ENCODE measurements around the gene CSPG4.
"Not testable (repeated sequence)": the region's sequence is repeated elsewhere in the genome, so short reads cannot be mapped to it uniquely, and the experiment has no call there.

Gene CSPG4

DNA sequence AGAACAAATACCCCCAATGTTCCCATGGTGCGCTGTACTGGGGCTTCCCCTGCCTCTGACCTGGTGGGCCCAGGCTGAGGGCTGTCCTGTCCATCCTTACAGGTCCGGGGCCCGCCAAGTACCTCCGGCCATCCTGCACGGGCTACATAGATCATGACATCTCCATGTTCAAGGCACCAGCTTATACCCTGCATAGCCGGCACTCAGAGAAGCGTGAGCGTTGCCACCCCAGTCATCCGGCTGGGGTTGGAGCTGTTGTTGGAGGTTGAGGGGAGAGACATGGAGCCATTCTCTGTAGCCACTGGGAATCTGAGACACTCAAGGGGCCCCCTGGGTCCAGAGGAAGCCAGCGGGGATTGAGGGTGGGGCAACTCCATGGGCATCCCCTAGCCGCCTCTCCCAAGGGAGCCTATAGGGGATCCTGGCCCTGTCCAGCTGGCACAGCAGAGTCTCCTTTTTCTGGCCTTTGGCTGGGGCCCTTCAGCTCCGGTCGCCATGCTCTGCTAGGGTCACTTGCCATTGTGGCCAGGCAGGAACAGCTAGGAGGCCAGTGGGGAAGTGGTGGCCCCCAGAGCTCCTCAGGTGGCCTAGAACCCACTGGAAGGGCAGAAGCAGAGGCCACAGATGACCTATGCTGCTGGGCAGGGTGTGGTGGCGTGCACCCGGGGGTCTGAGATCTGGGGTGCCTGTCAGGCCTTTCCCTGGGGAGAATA lies 12.5 kb upstream of the CSPG4 start:
- no peak for DNase-seq (ENCODE audit: extremely low read depth in 1 of 2, low read depth in 1 of 2)

DNA sequence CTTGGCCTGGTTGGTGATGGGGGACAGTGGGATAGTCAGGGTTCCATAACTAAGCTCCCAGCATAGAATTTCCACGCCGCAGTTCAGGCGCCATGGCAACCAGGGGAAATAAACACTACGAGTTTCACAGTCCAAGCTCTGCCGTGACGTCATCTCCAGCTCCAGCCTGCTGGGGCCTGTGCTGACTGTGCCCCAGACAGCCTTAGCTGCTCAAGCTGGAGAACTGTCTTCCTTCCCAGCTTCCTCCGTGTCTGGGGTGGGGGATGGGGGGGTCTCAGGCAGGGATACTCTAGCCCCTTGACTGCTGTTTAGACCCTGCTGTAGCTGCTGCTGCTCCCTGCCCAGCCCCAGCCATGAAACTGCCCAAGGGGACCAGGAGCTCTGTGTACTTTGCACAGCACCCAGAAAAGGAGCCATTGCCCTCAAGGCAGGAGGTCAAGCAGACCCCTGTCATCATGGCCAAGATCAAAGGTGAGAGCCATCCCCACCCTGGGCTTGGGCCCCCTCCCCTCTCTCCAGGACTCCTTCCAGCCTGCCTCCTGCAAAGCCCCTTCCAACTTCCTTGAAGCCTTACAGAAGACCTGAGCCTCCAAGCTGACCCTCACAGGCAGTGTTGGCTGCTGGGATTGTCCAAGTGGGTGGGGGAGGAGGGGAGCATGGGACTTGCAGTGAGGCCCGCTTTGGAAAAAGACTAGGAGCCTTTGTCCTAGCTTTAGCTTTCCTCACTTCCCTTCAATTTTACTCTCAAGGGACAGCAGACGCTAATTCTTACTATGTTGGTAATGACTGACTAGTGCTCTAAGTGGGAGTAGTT lies 11.4 kb upstream of the CSPG4 start:
- peak in 1 of 2 donors; percentile 30 for DNase-seq (ENCODE audit: extremely low read depth in 1 of 2, low read depth in 1 of 2)

DNA sequence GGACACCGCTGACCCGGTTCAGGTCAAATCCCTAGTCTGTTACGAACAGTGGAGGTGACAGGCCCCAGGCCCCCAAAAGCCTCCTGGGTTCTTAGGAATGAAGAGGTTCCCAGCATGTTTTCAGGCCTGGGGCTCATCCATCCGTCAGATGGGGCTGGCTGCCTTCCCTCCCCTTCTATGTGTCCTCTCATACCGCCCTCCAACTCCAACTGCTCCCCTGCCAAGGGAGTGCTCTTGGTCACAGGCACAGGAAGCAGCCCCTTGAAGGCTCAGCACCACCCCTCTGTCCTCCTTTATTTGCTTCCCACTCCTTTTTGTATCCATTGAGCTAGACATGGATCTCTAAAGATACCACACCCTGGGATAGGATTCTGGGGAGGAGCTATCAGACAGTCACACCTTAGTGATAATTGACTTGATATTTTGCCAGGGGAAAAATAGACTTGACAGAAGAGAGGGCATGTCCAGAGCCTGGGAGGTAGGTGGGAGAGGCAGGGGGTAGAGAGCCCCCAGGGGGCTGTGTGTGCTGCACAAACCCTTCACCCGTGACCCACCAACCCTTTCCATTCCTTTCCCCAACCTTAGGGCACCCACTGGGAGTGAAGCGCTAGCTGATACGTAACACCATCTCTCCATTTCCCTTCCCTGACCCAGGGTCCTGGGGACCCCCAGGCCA lies 10.7 kb upstream of the CSPG4 start:
- DNase-seq (ENCODE audit: extremely low read depth in 1 of 2, low read depth in 1 of 2) = no peak

DNA sequence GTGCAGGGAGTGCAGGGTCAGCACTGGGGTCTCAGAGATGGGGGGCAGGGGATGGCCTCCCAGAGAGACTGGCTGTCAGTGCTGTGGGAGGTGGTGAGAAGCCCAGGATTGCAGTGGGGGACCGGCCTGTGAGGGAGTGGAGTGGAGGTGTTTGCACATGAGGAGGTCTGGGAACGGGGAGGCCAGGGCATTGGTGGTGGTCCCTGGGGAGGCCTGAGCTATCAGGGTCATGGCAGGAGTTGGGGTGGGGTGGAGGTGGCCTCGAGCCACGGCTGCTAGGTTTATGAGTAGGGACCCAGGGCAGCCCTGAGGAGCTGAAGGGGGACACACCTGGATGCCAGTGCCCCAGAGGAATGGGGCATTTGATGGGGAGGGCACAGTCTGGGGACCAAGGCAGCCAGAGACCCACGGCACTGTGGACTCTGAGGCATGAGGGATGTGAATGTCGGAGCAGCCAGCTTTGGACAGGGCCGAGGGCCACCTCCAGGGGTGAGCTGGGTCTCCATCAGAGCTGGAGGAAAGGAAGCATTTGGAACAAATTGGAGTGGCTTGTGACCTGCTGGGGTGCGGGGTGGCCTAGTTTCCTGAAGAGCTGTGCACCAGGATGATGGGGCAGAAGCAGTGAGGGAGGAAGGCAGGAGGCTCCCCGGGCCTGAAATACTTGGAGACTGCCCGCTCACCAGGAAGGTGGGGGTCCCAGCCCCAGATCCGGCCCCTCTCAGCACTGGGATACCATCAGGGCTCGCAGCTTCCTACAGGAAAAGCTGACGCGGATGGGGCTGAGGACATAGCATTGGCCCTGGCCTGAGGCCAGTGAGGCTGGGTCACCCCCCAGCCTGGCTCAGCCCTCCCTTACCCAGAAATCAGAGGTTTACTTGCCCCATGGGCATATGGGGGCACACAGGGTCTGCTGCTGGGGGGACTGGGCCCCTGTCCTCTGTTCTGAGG lies 9.5 kb upstream of the CSPG4 start:
- DNase-seq (ENCODE audit: extremely low read depth in 1 of 2, low read depth in 1 of 2) = no peak

DNA sequence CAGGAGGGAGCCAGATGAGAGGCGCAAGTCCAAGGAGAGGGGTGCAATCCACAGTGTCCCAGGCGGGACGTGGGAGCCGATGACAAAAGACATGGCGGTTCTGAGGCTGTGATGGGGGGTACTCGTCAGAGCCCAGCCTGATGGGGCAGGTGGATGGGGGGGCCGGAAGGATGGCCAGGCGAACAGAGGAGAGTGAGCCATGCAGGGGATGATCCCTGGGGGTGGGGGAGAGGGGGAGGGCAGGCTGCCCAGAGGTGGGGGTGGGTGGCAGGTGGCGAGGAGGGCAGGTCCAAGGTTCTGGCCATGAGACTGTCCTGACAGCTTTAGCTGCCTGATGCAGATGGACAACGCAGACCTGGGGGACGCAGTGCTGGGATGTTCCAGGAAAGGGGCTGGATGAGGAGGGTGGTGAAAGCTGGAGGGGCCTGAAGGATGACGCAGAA lies 8.9 kb upstream of the CSPG4 start:
- DNase-seq (ENCODE audit: extremely low read depth in 1 of 2, low read depth in 1 of 2) = no peak

DNA sequence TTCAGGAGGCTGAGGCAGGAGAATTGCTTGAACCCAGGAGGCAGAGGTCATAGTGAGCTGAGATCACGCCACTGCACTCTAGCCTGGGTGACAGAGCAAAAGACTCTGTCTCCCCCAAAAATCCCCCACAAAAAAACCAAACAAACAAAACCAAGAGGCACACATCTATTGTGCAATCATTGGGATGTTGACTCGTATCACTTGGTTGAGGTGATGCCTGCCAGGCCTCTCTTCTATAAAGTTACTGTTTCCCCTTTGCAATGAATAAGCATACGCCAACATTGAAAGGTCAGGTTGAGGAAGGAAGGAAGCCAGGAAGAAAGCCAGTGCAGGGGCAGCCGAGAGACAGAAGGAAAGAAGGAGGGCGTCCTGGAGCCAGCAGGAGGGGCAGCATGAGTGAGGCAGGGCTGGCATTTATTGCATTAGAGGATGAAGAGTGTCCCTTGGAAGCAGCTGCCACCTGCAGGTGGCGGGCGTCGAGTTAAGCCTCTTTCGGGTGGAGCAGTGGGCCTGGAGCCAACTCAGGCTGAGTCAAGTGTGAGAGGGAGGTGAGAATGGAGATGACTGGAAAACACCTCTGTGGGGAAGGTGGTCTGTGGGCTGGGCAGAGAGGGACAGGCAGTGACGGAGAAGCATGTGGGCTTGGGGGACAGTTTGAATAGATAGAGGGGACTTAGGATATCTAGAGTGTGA lies 8.3 kb upstream of the CSPG4 start:
- peak; percentile 38 to 68 for DNase-seq (ENCODE audit: extremely low read depth in 1 of 2, low read depth in 1 of 2)

DNA sequence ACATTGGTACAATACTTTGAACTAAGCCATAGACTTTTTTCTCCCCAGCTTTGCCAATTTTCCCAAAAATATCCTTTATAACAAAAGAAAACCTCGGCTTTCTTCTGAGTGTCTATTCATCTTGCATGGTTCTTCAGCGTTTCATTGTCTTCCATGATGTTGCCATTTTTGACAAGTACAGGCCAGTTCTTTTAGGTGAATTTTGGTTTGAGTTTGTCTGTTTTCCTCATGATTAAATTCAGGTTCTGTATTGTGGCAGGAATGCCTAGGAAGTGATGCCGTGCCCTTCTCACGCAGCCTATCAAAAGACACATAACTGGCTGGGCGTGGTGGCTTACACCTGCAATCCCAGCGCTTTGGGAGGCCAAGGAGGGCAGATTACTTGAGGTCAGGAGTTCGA lies 7.6 kb upstream of the CSPG4 start:
- no peak for DNase-seq (ENCODE audit: extremely low read depth in 1 of 2, low read depth in 1 of 2)

DNA sequence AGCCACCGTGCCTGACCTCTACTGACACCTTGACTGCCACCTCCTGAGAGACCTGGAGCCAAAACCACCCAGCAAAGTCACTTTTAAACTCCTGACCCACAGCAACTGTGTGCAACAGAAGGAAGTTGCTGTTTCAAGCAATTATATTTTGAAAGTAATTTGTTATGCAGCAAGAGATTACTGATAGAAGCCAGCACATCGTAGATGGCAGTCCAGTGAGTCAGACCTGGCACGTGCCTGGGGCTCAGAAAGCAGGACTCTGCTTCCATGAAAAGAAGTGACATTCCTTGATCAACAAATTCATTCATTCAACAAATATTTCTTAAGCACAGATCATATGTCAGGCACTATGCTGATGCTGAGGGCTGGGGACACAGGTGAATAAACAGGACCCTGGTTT lies 5.7 kb upstream of the CSPG4 start:
- DNase-seq (ENCODE audit: extremely low read depth in 1 of 2, low read depth in 1 of 2) = no peak

DNA sequence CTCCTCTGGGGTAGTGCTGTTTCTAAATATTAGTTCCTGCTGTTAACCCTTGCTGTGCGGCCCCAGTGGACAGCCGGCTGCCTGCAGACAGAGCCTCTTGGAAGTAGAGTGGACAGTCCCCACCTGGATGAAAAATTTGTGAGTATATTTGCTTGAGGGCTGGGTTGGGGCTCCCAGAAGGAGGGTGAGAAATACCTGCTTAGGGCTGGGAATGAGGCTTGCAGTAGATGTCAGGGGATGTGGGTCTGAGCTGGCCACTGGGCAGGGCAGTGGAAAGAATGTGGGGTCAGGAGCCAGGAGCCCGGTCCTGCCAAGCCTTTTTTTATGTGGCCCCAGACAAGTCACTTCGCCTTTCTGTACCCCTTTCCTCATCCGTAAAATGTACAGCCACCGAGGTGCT lies 4.4 kb upstream of the CSPG4 start:
- not testable (repeated sequence) for DNase-seq (ENCODE audit: extremely low read depth in 1 of 2, low read depth in 1 of 2)

DNA sequence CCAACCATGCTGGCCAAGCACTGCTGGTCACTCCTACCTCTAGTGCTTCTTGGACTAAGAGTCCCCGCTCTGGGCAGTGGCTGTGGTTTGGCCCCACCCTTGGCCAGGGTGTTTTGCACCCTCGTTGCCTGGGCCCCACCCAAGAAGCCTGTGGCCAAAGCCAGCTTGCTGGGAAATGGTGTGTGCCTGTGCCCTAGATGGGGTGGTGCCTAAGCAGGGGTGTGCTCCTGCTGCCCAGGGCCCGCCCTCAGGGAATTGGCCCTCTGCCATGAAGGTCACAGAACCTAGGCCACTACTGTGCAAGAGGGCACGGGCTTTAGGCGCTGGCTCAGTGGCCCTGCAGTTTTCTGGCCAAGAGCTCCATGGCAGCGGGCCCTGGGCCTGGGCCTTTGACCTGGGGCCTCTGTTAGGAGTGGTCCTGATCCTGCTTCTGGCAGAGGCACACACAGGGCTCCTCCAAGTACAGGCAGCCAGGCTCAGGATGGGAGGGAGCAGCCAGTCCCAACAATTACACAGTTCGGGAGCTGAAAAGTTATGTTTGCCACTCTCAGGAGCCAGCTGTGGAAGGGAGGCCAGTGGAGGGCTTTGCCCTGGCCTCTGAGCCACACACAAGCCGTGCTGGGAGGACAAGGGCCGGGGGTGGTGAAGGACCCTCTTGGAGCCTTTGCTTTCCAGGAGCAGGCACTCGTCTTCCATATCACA lies 3.8 kb upstream of the CSPG4 start:
- DNase-seq (ENCODE audit: extremely low read depth in 1 of 2, low read depth in 1 of 2) = not testable (repeated sequence)

DNA sequence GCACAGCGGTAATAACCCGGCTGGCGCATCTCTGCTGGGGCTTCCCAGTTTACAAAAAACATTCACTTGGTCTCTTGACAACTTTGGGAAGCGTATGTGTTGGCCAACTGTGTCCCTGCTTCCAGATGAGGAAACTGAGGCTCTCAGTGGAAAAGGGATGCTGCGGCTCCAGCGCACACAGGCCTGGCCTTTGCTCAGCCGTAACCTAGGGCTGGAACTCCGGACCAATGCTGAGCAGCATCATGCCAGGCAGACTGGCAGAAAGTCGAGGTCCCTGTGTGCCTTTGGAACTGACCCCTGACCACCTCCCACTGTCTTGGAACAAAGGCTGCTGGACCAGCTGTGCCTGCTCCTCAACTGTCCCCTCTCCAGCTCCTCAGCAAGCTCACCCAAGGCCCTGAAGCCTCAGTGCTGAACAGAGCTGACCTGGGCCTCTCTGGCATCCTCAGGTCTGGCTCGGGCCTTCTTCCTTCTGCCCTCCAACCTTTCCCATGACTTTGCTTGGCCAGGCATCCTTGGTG lies 2.7 kb upstream of the CSPG4 start:
- DNase-seq (ENCODE audit: extremely low read depth in 1 of 2, low read depth in 1 of 2) = not testable (repeated sequence)

DNA sequence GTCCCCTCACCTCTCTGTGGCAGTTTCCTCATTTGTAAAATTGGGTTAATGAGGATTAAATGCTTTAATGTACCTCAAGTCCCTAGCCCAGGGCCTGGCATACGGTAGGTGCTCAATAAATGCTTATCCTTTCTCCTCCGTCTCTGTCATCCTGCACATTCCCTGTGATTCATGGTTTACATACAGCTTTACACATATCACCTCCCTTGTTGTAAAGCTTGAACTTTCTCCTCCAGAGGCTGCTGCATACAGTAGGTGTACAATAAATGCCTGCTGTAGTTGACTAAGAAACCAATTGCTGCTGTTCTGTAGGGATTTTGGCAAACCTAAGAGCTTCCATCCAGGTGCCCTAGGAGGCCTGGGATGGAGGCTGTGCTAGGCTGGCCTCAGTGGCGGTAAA lies 1.5 kb upstream of the CSPG4 start:
- no peak for DNase-seq (ENCODE audit: extremely low read depth in 1 of 2, low read depth in 1 of 2)

DNA sequence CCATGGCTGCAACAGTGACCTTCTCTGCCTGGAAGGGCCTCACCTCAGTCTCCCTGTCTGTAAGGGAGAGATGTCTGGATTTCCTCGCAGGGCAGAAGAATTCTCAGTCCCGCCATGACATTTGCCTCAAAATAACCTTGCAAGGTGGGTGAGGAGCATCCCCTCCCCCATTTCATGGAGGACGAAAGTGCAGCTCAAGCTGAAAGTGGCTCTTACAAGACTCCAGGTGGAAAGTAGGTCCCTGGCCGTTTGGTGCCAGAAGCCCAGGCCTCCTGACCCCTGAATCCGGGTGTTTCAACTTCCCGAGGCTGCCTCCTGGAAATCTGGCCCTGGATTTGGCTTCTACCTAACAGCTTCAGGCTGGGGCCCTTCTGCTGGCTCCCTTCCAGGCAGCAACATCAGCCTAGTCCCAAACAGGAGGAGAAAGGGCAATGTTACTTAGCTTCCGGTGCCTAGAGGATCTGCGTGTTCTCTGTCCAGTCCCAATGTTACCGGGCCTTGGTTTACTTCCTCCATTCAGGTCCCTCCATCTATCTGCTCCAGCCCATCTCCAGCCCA lies 769 bp upstream of the CSPG4 start:
- no peak for DNase-seq (ENCODE audit: extremely low read depth in 1 of 2, low read depth in 1 of 2)

DNA sequence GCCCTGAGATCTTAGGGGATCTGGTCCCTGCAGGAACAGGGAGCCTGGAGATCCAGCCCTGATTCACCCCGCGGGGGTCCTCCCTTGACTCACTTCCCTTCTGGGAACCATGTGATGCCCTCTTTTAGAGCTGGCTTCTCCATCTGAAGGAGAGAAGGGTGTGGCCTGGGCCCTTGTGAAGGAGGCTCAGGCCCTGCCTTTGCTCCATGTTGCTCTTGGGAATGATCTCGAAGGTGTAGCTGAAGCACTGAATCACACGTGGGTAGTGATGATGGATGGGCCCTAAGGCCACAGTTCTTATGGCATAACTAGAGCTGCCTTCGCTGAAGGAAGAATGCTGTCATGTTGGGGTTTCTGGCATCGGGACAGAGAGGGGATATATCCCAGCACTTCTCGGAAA lies 1.2 kb downstream of the CSPG4 start:
- not testable (repeated sequence) for DNase-seq (ENCODE audit: extremely low read depth in 1 of 2, low read depth in 1 of 2)

DNA sequence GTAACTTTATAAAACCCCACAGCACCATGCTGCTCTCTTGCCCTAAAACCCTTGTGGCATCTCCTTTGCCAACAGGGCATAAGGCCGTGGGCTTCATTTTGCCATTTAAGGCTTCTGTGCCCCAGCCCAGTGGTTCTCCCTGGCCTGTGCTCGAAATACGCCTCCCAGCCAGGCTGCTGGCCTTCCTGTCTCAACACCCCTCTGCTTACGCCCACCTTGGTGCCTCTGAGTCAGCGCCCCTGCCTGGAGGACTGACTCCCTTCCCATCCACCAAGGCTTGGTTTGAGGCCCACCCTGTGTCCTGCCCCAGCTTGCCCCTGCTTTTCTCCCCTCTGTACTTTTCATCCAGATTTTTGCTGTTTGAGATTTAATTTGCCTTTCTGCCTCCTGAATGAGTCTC lies 1.8 kb downstream of the CSPG4 start:
- not testable (repeated sequence) for DNase-seq (ENCODE audit: extremely low read depth in 1 of 2, low read depth in 1 of 2)

DNA sequence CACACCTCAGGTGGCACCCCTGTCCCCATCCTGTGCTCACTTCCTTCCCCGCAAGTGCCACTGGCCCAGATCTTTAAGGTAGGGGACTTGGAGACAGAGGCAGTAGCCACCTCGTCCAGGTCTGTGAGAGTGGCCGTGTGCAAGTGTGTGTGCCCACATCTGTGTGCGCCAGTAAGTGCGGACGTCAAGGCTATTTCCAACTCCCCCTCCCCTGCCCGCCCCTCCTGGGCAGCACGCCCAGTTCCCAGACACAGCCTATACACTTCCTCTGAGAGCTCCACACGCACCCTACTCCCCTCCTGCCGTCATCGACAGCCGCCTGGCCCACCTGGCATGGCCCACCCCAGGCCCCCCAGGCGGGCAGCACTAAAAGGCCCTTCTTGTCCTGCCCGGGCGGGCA lies 3.2 kb downstream of the CSPG4 start:
- not testable (repeated sequence) for DNase-seq (ENCODE audit: extremely low read depth in 1 of 2, low read depth in 1 of 2)

DNA sequence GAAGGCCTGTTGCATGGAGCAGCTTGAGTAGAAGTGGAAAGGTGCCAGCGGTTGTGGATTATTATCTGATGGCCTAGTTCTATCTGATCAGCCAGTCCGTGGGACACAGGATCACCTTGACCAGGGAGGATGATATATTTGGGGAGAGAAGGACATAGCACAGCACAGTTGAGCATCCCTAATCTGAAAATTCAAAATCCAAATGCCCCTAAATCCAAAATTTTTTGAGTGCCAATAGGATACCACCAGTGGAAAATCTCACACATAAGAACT lies 6.0 kb downstream of the CSPG4 start:
- no peak for DNase-seq (ENCODE audit: extremely low read depth in 1 of 2, low read depth in 1 of 2)

DNA sequence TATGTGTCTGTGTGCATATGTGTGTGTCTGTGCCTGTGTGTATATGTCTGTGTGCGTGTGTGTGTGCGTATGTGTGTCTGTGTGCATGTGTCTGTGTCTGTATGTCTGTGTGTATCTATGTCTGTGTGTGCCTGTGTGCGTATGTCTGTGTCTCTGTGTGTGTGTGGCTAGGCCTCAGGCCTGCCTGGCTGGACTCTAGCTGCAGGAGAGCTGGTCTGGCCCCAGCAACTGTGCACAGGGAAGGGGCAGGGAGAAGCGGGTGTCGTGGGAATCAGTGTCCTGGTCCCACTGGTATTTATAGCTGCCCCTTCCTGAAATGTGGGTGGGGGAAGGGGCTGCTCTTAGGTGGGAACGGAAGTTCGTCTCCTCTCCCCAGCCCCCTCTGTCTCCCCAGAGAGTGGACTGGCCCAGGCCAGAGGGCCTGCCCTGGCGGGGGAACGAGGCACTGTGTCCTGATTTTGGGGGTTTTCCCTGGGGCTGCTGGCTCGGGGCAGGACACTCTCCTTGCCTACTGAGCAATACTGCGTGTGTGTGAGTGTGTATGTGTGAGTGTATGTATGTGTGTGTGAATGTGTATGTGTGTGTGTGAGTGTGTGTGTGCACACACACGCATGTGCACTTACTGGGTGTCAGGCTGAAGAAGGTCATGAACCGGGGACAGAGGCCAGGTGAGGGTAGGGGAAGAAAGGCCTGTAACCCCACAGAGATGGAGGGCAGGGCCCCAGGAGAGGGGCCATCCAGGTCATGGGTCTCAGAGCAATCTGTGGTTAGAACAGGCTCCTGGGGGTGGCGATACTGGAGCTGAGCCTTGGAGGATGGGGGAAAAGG lies 6.6 kb downstream of the CSPG4 start:
- DNase-seq (ENCODE audit: extremely low read depth in 1 of 2, low read depth in 1 of 2) = no peak
